GM18873 (cell line): ENCODE measurements around the gene BCL2A1.
"Not testable (repeated sequence)": the region's sequence is repeated elsewhere in the genome, so short reads cannot be mapped to it uniquely, and the experiment has no call there.

Experiments
- ATAC-seq: cut with Tn5 transposase; IDR thresholded peaks from one replicate; pipeline ENCODE4 v1.9.1; 2021; ENCODE audit warnings: mild to moderate bottlenecking, moderate library complexity, moderate number of reproducible peaks; ENCODE audit not compliant: unreplicated experiment, low FRiP score

Gene BCL2A1

GRCh38 chr15:79964232-79964805 lies 6.7 kb downstream of the BCL2A1 start:
- no peak for ATAC-seq

- not testable (repeated sequence) for ATAC-seq
Measured at GRCh38 chr15:79962921-79963320, 8.1 kb downstream of the BCL2A1 start.

GRCh38 chr15:79962178-79962577 lies 8.8 kb downstream of the BCL2A1 start:
- no peak for ATAC-seq

- no peak for ATAC-seq
Measured at GRCh38 chr15:79960502-79961212, 10.3 kb downstream of the BCL2A1 start.

- no peak for ATAC-seq
Measured at GRCh38 chr15:79957741-79958140, 13.3 kb downstream of the BCL2A1 start.

- no peak for ATAC-seq
Measured at GRCh38 chr15:79956354-79956939, 14.5 kb downstream of the BCL2A1 start.

GRCh38 chr15:79954661-79955060 lies 16.3 kb downstream of the BCL2A1 start:
- ATAC-seq: no peak

GRCh38 chr15:79953951-79954444 lies 17.0 kb downstream of the BCL2A1 start:
- no peak for ATAC-seq

GRCh38 chr15:79952329-79952728 lies 18.7 kb downstream of the BCL2A1 start:
- ATAC-seq: no peak

- no peak for ATAC-seq
Measured at GRCh38 chr15:79950247-79950646, 20.7 kb downstream of the BCL2A1 start.

- no peak for ATAC-seq
Measured at GRCh38 chr15:79948761-79949160, 22.2 kb downstream of the BCL2A1 start.

- no peak for ATAC-seq
Measured at GRCh38 chr15:79948095-79948695, 22.8 kb downstream of the BCL2A1 start.

GRCh38 chr15:79947009-79947408 lies 24.0 kb downstream of the BCL2A1 start:
- ATAC-seq: no peak

GRCh38 chr15:79944622-79945021 lies 26.4 kb downstream of the BCL2A1 start:
- ATAC-seq: no peak

- ATAC-seq: peak; percentile 85
Measured at GRCh38 chr15:79943820-79944219, 27.2 kb downstream of the BCL2A1 start.

- no peak for ATAC-seq
Measured at GRCh38 chr15:79942741-79943481, 28.1 kb downstream of the BCL2A1 start.

- no peak for ATAC-seq
Measured at GRCh38 chr15:79939399-79939798, 31.6 kb downstream of the BCL2A1 start.

GRCh38 chr15:79938143-79938542 lies 32.9 kb downstream of the BCL2A1 start:
- ATAC-seq: no peak

- ATAC-seq: not testable (repeated sequence)
Measured at GRCh38 chr15:79935556-79936201, 35.3 kb downstream of the BCL2A1 start.

- ATAC-seq: no peak
Measured at GRCh38 chr15:79933231-79933630, 37.8 kb downstream of the BCL2A1 start.
